Suprapubic skin (tissue), 4 donors: ENCODE results near the gene TAF6L. TPM values are rescaled to one million over a fixed set of nuclear protein-coding genes. Genes with fewer than 3 reads are reported as not detected.

Experiments used
- DNase-seq, 2 donors: peaks; one replicate each; pipeline ENCODE4 v3.0.0-alpha.2; 2019; ENCODE audit warnings: low spot score in 2 of 2
- H3K27ac ChIP-seq: fragments of 200-600 bp; sonication (generic); one replicate; pipeline ENCODE4 v1.5.1; 2019
- H3K27me3 ChIP-seq: fragments of 200-600 bp; sonication (generic); one replicate; pipeline ENCODE4 v1.5.1; 2019
- H3K36me3 ChIP-seq: fragments of 200-600 bp; sonication (generic); one replicate; pipeline ENCODE4 v1.5.1; 2019
- H3K4me1 ChIP-seq: fragments of 200-600 bp; sonication (generic); one replicate; pipeline ENCODE4 v1.5.1; 2019
- H3K4me3 ChIP-seq: fragments of 200-600 bp; sonication (generic); one replicate; pipeline ENCODE4 v1.5.1; 2019; ENCODE audit warnings: mild to moderate bottlenecking
- H3K9me3 ChIP-seq: fragments of 200-600 bp; sonication (generic); one replicate; pipeline ENCODE4 v1.5.1; 2019
- EP300 ChIP-seq: sonication (generic); formaldehyde crosslinking; IDR thresholded peaks from one replicate; pipeline ENCODE4 v1.6.1; 2017; ENCODE audit warnings: antibody characterized with exemption
- POLR2A ChIP-seq, 2 donors: fragments of 450-650 bp; IDR thresholded peaks; one replicate each; pipeline ENCODE4 v1.6.1; 2017; ENCODE audit warnings: antibody characterized with exemption in 2 of 2, mild to moderate bottlenecking in 2 of 2, moderate library complexity in 2 of 2
- POLR2AphosphoS5 ChIP-seq, 3 donors: sonication (generic); formaldehyde crosslinking; IDR thresholded peaks; one replicate each; pipeline ENCODE4 v1.6.1; 2017; ENCODE audit warnings: antibody characterized with exemption in 3 of 3
- WGBS: methylation state at CpG from one replicate; pipeline ENCODE4 v1.1.5; 2018; 5-methylcytosine and 5-hydroxymethylcytosine counted together
- total RNA-seq, 4 donors: library from RNA; depleted of rRNA; stranded (reverse); fragments of >200 nt; gene quantifications; one replicate each; pipeline ENCODE4 v1.1.0, GENCODE V29; 2016
- TF ChIP-seq, protein P1 (sequence below), 2 donors: fragments of 200-600 bp in 1 of 2; fragments of 450-650 bp in 1 of 2; sonication (generic) in 1 of 2; IDR thresholded peaks; one replicate each; pipeline ENCODE4 v1.5.1; 2016 to 2019; ENCODE audit warnings: antibody characterized with exemption in 2 of 2, mild to moderate bottlenecking in 1 of 2, moderate library complexity in 1 of 2

Gene TAF6L, protein sequence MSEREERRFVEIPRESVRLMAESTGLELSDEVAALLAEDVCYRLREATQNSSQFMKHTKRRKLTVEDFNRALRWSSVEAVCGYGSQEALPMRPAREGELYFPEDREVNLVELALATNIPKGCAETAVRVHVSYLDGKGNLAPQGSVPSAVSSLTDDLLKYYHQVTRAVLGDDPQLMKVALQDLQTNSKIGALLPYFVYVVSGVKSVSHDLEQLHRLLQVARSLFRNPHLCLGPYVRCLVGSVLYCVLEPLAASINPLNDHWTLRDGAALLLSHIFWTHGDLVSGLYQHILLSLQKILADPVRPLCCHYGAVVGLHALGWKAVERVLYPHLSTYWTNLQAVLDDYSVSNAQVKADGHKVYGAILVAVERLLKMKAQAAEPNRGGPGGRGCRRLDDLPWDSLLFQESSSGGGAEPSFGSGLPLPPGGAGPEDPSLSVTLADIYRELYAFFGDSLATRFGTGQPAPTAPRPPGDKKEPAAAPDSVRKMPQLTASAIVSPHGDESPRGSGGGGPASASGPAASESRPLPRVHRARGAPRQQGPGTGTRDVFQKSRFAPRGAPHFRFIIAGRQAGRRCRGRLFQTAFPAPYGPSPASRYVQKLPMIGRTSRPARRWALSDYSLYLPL
- 10 to 100 TPM; 10.2 to 48.7 (median 21.9) TPM for total RNA-seq

DNA sequence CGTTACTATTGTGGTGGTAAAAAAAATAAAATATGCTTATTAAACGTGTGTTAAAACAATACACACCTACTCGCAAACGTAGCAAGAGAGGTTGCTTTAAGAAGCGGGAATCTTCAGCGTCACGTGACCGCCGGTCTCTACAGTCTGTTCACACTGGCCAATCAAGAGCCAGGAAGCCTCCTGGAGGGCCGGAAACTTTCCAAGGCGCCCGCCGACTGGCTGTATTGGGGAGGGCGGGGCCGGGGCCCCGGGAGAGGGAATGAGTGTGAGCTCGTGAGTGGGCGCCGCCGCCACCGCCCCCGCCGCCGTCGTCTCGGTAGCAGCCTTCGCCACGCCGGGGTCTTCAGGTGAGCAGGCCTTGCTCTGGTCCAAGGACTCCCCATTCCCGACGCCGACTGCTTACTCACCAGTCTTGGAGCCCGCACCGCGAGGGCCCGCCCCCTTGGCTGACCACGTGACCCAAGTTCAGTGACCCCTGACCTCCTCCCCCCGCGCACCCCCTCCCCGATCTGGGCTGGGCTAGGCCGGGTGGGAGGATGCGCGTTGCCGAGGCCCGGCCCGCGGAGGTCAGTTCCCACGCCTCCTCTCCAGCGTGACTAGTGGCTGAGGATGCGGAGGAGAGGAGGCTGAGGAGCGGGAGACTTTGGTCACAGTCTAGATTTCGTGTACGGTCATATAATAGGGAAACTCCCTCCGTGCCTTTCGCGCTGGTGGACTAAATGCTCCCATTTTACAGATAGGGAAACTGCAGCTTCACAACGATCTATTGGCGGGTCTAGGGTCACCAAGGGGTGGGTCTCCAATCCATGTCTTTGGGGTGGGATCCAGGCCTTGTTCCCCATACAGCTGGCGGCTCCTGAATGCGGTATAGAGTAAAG, at the start of gene TAF6L:
TSS of gene TAF6L (plus strand) at position 253 of the 878 bp plus-strand sequence. CDS start 4,388 bp downstream, outside the sequence.
- TF ChIP-seq POLR2A (IDR thresholded peaks at IDR 0.05) (peak; percentile 4 to 8), EP300 (no peak), POLR2AphosphoS5 (IDR thresholded peaks at IDR 0.05) (peak in 2 of 3 donors; percentile 49 to 91)
- TF ChIP-seq, protein P1, sequence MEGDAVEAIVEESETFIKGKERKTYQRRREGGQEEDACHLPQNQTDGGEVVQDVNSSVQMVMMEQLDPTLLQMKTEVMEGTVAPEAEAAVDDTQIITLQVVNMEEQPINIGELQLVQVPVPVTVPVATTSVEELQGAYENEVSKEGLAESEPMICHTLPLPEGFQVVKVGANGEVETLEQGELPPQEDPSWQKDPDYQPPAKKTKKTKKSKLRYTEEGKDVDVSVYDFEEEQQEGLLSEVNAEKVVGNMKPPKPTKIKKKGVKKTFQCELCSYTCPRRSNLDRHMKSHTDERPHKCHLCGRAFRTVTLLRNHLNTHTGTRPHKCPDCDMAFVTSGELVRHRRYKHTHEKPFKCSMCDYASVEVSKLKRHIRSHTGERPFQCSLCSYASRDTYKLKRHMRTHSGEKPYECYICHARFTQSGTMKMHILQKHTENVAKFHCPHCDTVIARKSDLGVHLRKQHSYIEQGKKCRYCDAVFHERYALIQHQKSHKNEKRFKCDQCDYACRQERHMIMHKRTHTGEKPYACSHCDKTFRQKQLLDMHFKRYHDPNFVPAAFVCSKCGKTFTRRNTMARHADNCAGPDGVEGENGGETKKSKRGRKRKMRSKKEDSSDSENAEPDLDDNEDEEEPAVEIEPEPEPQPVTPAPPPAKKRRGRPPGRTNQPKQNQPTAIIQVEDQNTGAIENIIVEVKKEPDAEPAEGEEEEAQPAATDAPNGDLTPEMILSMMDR (IDR thresholded peaks at IDR 0.05): no peak
- no peaks in the 10 kb centered on the region for H3K9me3 ChIP-seq
- H3K27me3 ChIP-seq: no peaks in the 10 kb centered on the region
- peak within 1 kb of the TSS; percentile 66 for H3K4me3 ChIP-seq
- H3K27ac ChIP-seq: peak within 1 kb of the TSS; percentile 96
- H3K4me1 ChIP-seq: peaks cover 26% of the 10 kb centered on the region
- WGBS: 5% methylated on average over 39 of the region's 60 CpGs
- DNase-seq: peak; percentile 99
- H3K36me3 ChIP-seq: peaks cover 26% of the 10 kb centered on the region

DNA sequence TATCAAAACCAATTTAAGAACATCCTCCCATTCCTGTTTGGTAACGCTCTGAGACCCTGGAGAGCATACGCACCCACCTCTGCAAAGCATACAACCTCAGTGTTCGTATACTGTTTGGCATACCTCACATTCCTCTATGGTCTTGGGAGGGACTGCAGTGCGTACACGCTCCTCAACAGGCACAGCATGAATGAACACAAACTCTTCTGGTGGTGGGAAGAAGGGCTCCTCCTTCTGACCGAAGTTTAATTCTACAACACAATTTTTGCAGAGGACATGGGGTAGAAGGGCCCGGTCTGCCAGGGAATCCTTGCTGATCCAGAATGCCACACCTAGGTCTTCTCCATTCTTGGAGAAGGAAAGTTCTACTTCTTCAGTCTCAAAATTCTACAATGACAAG, 49.2 kb upstream of the TAF6L start:
- DNase-seq: no peak
- no peak overlapping the region for H3K27ac ChIP-seq

DNA sequence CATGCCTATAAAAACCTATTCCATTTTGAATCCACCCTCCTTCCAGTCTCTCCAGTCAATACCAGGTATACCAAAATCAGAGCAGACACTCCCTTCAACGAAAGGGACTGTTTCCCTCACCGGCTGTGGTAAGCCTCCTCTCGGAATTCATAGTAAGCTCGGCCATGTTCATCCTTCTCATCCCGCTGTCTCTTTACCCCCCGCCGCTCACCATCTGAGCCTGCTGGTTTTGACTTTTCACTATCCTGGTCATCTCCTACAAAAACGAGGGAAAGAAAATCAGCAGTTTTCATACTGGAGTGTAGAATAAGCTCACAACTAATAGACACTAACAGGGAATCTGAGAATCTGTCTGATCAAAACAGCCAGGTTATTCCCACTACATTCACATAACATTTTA, 47.0 kb upstream of the TAF6L start:
- 22% methylated on average over 8 of the region's 8 CpGs for WGBS
- TF ChIP-seq POLR2AphosphoS5 (IDR thresholded peaks at IDR 0.05) (no peak), POLR2A (IDR thresholded peaks at IDR 0.05) (no peak), EP300 (no peak)
- TF ChIP-seq, protein P1 (IDR thresholded peaks at IDR 0.05): no peak
- H3K27me3 ChIP-seq: no peaks in the 10 kb centered on the region
- H3K9me3 ChIP-seq: no peaks in the 10 kb centered on the region
- peak in 1 of 2 donors; percentile 31 for DNase-seq
- H3K4me1 ChIP-seq: peaks cover 40% of the 10 kb centered on the region
- H3K4me3 ChIP-seq: peak overlapping the region; percentile 95
- peaks cover 50% of the 10 kb centered on the region for H3K36me3 ChIP-seq
- no peak overlapping the region for H3K27ac ChIP-seq

More for the DNA sequence above, 49.2 kb upstream of the TAF6L start:
- H3K4me3 ChIP-seq: no peak overlapping the region
- TF ChIP-seq POLR2A (IDR thresholded peaks at IDR 0.05): no peak
- peaks cover 49% of the 10 kb centered on the region for H3K4me1 ChIP-seq
- no peaks in the 10 kb centered on the region for H3K27me3 ChIP-seq
- WGBS: 74% methylated on average over 7 of the region's 7 CpGs
- peaks cover 72% of the 10 kb centered on the region for H3K36me3 ChIP-seq
- H3K9me3 ChIP-seq: no peaks in the 10 kb centered on the region

DNA sequence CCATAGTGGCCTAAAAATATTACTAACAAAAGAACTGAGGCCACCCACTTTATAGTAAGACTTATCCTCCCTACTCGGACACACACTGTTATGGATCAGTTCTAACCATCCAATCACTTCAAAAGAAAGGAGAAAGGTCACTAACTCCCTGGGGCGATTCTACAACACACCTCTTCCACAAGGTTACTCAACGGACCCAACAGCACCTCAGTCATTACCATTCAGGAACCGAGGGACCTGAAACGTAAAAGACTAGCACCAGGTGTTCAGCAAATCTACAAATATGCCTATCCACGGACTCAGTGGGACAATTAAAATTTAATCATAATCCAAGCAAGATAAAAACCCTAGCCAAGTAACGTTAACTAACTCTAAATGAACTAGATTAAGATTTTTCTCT, 45.5 kb upstream of the TAF6L start:
- Histone ChIP-seq H3K9me3 (no peaks in the 10 kb centered on the region), H3K4me3 (peak overlapping the region; percentile 95), H3K27me3 (no peaks in the 10 kb centered on the region), H3K36me3 (peaks cover 35% of the 10 kb centered on the region), H3K4me1 (peaks cover 50% of the 10 kb centered on the region), H3K27ac (peak overlapping the region; percentile 97)
- TF ChIP-seq, protein P1 (IDR thresholded peaks at IDR 0.05): no peak
- no peak for TF ChIP-seq EP300
- no peak for TF ChIP-seq POLR2AphosphoS5 (IDR thresholded peaks at IDR 0.05)
- no peak for TF ChIP-seq POLR2A (IDR thresholded peaks at IDR 0.05)
- 2% methylated on average over 7 of the region's 7 CpGs for WGBS
- DNase-seq: peak in 1 of 2 donors; percentile 1

DNA sequence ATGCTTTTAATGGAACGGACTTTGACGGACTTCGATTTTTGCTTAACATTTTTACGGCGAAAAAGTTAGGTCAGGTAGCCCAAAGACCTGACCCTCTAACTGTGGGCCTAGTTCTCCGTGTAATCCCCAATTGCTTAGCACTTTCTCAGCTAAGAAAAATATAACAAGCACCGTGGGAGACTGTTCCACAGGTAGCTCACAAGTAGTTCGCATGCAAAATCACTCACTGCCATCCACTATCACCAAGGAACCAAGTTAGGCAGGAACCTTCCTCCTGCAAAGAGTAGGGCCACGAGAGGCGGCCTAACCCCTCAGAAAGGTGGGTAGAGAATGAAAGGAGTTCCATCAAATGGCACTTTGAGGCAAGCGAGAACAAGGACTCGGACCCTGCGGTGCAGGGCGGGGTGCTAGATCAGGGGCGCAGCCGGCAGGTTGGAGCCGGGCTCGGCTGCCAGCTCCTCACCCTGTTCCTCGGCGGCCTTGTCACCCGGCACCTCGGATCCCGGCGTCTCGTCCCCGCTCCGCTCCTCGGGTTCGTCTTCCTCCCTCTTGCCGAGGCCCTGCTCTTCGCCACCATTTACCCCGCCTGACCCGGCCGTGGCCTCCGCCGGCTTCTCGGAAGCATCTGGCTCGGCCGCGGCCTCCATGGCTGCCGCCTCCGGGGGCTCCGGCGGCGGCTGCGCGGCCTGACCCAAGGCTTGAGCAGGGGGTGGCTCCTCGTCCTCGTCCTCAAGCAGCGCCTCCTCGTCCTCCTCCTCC, 44.9 kb upstream of the TAF6L start:
- peaks cover 28% of the 10 kb centered on the region for H3K36me3 ChIP-seq
- peak overlapping the region; percentile 95 for H3K4me3 ChIP-seq
- no peak for TF ChIP-seq EP300
- TF ChIP-seq POLR2AphosphoS5 (IDR thresholded peaks at IDR 0.05): peak in 1 of 3 donors; percentile 25
- TF ChIP-seq POLR2A (IDR thresholded peaks at IDR 0.05): no peak
- DNase-seq: peak in 1 of 2 donors; percentile 73
- peaks cover 53% of the 10 kb centered on the region for H3K4me1 ChIP-seq
- peak overlapping the region; percentile 97 for H3K27ac ChIP-seq
- WGBS: under 1% methylated on average over 11 of the region's 51 CpGs
- H3K27me3 ChIP-seq: no peaks in the 10 kb centered on the region
- H3K9me3 ChIP-seq: no peaks in the 10 kb centered on the region
